Measurements from ENCODE around the gene CREB3L4. TPM values are rescaled to one million over a fixed set of nuclear protein-coding genes. Genes with fewer than 3 reads are reported as not detected.
"Not testable (repeated sequence)": the region's sequence is repeated elsewhere in the genome, so short reads cannot be mapped to it uniquely, and the experiment has no call there.

Gene CREB3L4
- total RNA-seq, 1 donor from 2014 or later: 10.7 TPM

DNA sequence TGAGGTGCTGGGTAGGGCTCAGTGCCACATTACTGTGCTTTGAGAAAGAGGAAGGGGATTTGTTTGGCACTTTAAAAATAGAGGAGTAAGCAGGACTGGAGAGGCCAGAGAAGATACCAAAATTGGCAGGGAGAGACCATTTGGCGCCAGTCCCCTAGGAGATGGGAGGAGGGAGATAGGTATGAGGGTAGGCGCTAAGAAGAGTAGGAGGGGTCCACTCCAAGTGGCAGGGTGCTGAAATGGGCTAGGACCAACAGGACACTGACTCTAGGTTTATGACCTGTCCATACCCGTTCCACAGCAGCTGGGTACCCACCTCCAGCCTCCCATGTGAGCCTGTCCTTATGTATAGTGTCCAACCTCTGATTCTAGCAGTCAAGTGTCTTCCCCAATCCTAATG is 8.2 kb upstream of the CREB3L4 start:
- DNase-seq: no peak

DNA sequence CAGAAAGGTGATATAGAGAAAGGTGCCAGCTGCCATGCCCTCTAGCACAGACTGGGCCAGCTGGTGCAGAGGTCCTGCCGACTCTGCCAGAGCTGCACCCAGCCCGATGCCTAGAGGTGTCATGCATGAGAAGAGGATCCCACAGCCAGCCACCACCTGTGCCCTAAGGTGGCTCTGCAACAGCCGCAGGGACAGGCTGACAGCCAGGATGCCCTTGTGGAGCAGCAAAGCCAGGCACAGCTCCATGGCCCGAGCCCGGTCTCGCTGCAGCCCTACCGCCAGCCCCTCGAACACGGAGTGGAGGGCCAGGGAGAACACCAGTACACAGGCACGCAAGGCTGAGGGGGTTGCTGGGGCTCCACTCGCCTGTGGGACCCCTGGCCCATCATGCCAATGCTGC is 7.5 kb upstream of the CREB3L4 start:
- DNase-seq: no peak

DNA sequence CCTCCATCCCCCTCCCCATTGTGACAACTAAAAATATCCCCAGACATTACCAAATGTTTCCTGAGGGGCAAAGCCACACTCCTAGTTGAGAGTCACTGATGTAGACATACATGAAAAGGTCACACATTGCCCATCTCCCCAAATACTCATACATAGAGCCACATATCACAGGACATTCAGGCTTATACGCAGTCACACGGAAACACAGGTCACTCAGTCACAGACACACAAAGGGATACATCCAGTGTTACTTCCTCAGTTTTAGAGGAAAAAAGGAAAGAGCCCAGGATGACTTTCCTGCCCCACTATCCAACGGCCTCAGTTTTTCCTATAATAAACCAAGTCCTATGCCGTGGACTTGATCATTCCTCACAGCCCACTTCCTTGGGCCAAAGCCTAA is 6.3 kb upstream of the CREB3L4 start:
- no peak for DNase-seq

DNA sequence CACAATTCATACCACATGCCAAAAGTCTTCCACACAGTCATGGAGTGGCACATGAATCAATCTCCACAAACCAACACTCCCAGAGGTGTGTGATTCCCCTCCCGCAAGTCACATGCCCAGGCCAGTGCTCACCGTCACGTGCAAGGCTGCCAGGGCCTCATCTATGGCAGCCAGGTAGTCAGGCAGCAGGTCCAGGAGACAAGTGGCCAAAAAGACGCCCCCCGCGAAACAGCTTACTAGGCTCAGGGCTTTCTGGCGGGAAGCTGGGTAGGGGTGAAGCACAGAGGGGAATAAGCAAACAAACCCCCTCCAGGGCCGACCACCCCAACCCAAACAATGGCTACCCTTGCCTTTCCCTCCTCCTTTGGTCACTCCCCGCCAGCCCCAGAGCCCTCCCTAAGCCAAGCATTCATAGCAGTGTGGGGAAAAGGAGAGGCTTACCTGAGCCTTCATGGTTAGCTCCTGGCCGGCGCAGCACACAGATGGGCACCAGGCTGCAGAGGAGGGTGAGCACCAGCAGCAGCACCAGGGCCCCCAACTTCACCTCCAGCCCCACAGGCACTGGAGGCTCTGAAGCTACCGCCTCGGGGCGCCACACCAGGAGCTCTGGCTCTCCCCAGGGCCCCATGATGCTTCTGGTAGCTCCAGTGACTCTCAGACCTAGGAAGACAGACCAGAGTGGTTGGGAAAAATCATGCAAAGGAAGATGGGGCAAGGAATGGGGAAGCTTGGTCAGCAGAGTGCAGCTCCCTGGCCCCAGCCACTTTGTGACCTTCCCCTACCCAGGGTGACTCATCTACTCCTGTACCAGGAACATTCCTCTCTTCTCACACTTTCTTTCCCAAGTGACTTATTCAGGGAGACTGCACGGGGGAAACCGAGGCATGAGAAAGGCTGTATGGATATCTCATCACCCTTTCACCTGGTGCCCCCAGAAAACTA is 5.3 kb upstream of the CREB3L4 start:
- DNase-seq: no peak

DNA sequence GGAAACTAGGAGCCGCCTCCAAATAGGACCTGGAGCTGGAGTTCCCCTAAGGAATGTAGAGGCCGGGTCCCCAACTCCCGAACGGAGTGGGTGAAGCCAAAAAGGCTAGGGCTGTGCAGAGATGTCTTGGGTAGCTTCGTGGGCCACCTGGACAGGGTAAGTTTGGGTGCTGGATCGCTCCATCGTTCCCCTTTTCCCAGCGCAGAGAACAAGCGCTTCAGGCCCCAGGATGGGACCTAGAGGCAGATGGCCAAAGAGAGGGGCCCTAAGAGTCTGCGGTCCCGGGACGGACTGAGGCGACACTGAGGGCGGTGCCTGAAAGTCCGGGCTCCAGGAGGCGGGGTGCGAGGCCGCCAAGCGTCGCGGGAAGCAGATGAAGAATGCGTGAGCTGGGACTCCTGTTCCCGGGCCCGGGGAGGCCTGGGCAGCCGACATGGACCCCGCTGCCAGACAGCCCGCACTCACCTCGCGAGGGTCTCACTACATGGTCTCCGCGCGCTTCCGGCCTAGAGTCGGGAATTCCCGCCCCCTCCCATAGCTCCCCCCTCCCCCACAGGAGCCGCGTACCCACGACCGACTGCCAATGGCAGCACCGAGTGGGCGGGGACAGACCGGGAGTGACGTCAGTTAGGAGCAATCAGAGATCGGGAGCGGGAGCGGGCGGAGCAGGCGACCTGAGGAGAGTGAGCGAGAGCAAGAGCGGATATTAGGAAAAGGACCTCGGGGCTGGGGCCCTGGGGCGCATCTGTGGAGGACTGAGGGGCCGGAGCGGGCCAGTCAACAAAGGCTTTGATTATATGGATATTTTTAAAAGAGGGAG is 4.5 kb upstream of the CREB3L4 start, which contains the start of gene SLC39A1:
SLC39A1 (minus strand) TSS at position 508 of the 820 bp plus-strand sequence. CDS start 822 bp downstream, outside the sequence.
- DNase-seq: peak; percentile 98

DNA sequence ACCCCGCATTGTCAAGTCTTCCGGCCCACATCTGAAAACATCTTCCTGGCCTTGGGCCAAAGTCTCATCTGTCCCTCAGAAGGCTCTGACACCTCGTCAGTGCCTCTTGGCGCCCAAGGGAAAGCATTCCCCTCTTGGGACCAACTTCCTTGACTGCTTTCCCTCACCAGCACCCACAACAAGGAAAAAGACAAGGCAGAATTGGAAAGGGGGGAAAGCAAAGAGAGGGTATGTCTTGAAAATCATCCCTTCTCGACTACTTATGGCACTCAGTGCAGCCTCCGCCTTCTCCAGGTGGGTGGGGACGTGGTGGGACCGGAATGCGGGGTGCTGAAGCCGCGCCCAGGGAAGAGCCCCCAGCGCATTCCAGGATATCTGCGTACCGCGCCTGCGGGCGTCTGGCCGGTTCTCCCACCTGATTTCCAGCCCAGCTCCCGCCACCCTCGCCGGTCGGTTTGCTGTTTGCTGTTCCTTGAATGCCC is 3.8 kb upstream of the CREB3L4 start:
- DNase-seq: peak; percentile 57

DNA sequence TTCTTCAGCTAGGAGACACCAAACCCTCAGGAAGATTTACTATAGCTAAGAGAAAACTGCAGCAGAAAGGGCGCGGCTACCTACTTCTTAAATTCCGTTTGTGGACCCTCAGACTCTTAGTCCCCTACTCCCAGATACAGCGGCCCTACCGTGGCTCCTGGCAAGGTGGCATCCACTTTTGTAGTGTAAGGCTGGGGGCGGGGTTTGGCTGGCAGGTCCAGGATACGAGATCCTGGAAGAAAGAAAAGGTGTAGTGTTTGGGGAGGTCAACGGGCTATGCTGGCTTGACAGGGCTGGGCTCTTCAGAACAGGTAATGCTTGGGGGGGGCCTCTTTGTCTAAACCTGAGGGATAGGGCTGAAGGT is 280 bp downstream of the CREB3L4 start:
- no peak for DNase-seq

DNA sequence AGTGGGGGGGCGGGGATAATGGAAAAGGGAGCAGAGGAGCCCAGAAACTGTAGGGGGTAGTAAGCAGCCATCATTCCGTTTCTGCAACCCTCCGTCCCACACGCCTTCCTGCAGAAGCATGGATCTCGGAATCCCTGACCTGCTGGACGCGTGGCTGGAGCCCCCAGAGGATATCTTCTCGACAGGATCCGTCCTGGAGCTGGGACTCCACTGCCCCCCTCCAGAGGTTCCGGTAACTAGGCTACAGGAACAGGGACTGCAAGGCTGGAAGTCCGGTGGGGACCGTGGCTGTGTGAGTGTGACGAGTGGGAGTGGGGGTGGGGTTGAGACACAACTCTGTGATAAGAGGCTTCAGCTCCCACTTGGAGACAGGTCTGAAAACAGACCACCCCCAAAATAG is 706 bp downstream of the CREB3L4 start:
- no peak for DNase-seq

DNA sequence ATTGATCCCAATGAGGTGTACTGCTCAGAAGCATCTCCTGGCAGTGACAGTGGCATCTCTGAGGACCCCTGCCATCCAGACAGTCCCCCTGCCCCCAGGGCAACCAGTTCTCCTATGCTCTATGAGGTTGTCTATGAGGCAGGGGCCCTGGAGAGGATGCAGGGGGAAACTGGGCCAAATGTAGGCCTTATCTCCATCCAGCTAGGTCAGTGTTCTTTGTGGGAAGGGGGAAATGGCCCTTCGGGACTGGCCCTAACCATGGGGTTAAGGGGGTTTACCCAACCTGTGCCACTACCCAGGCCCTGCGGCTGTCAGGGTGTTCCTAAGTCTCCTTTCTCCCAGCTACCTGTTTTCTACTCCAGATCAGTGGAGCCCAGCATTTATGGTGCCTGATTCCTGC is 1.3 kb downstream of the CREB3L4 start:
- no peak for DNase-seq

DNA sequence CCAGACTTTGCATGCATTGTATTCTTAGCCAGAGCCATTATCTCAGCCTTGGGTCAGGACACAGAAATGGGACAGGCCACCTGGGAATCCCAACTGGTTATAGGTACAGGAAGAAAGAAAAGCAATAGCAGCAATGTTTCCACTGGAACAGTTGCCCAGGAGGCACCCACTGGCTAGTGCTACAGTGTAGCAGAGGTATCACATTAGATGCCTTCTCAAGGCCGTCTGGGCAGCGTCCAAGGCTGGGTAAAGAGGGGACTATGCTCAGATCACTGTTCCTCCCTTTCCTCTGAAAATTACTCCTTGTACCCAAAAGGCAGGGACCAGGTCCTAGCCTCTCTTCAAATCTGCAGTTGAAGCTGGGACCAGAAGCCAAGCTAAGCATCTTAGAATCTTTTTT is 2.6 kb downstream of the CREB3L4 start:
- no peak for DNase-seq

DNA sequence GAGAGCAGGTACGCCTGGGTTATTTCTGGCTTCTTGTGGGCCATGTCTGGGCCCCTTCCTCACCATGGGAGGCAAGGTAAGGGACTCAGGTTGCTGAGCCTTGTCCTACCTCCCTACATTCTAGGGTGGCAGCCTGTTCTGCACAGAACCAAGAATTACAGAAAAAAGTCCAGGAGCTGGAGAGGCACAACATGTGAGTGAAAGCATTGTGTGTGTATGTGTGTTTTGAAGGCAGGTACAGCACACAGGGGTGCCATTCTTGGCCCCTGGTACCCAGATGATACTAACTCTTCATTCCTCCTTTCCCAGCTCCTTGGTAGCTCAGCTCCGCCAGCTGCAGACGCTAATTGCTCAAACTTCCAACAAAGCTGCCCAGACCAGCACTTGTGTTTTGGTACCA is 5.4 kb downstream of the CREB3L4 start:
- DNase-seq: no peak

DNA sequence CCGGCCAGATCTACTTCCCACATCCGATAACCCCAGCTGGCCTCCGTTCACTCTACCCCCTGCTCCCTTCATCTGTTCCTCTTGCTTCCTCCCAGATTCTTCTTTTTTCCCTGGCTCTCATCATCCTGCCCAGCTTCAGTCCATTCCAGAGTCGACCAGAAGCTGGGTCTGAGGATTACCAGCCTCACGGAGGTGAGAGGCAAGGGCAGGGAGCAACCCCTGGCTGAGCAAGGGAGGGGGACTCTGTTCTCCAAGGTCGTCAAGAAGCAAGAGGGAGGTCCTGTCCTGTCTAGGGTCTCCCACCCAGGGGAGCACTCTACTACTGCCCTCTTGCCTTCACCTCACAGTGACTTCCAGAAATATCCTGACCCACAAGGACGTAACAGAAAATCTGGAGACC is 5.8 kb downstream of the CREB3L4 start:
- no peak for DNase-seq

DNA sequence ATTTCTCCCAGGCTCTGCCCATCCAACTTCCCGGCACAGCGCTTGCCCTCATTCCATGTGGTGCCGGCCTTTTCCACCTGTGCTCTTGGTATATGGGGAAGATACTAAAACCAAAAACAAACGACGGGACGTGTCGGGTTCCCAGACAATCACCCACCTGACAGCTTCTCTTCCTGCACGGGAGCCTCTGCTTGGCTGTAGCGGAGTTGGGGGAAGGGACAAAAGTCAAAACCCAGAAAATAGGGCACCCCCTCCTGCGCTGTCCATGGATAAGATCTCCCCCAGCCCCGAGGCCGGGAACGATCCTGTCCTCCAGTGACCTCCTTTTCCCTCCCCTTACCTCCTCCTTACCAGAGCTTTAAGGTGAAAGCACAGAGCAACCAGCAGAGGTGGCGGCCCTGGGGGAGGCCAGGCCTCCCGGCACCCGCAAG is 9.1 kb downstream of the CREB3L4 start:
- no peak for DNase-seq

DNA sequence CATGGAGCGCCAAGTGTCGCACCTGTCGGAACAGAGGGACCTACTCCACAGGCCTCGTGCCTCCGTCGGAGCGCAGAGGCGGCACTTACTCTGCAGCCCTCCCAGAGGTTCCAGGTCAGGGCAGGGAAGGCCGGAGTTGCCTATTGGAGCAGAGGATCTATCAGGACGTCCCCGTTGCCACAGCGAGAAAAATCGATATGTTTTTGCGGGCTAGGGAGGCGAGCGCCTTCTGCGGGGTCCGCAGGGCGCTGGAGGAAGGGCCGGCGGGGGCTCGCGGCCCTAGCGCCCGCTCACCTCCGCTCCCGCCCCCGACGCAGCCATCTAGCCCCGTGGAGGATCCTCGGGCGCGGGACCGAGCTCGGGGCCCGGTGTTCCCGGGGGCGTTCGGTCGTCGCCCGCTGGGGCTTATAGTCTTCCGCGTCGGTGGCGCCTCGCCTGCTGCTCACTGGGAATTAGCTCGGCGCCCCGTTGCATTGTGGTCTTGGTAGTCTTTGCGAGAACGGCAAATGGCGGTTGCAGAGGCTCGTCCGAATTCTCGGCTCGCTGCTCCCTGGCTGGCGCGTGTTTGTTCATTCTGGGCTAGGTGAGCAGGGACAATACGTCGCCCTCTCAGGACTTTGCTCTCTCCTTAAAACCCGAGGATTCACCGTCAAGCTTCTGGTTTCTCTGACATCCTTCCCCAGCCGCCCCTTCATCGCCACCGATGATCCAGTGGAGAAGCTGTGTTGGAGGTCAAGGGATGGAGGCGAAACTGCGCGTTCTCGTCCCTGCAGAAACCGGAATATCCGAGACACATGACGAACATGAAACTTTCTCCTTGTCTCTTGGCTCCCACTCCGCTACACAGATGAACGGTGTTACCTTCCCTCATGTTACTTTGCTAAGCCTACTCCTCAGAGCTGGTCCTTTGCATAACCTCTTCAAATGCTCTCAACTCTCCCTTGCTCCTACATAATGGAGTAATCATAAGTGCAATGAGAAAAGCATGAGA is 9.8 kb downstream of the CREB3L4 start, which contains the start of gene JTB:
JTB (minus strand) TSS at position 425 of the 991 bp plus-strand sequence; CDS start at position 3, 422 bp downstream.
- DNase-seq: peak; percentile 88

DNA sequence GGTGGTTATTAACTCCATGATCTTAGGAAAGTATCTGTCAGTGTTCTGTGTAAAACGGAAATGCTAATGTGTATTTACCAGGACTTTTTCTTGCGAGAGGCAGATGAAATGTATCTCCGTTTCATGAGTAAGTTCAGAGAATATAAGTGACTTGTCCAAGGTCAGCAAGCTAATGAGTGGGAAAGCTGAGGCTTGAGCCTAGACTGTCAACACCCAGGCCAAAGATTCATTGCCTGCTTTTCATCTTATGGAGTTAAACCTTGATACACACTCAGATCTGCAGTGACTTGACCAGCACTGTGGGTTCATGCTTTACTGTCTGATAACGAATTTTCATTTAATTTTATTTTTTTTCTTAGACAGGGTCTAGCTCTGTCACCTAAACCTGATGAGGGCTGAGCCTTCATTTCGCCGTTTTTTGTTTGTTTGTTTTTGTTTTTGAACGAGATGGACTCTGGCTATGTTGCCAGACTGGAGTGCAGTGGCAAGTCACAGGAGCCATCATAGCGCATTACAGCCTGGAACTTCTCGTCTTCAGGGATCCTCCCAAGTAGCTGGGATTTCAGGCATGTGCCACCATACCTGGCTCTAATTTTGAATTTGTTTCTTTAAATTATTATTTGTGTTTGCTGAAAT is 10.7 kb downstream of the CREB3L4 start:
- DNase-seq: peak; percentile 64

DNA sequence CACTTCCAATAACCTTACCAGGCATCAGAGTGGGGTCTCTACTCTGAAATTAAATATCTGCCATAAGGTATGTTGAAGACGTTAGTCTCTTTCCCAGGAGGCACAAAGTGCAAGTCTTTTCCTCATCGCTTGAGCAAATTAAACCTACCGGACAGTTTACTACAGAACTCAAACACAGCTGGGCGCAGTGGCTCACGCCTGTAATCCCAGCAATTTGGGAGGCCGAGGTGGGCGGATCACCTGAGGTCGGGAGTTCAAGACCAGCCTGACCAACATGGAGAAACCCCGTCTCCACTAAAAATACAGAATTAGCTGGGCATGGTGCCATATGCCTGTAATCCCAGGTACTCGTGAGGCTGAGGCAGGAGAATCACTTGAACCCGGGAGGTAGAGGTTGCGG is 11.4 kb downstream of the CREB3L4 start:
- DNase-seq: not testable (repeated sequence)

DNA sequence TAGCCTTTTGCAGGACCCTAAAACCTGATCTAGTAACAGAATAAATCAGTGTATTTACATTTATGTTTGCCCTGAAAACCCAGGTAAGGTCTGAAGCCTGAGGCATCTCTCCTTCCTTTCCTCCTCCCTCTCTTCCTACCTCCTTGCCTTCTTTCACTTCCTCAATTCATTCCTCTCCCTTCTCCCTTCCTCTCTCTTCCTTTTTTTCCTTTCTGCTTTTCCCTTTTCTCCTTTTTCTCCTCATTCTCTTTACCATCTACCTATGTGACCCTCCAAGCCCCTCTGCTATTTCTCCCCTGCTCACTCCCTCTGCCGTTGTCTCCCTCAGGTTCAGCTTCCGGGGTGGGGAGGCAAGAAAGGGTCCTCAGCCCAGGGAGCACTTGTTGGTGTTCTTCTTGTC is 14.0 kb downstream of the CREB3L4 start:
- not testable (repeated sequence) for DNase-seq

DNA sequence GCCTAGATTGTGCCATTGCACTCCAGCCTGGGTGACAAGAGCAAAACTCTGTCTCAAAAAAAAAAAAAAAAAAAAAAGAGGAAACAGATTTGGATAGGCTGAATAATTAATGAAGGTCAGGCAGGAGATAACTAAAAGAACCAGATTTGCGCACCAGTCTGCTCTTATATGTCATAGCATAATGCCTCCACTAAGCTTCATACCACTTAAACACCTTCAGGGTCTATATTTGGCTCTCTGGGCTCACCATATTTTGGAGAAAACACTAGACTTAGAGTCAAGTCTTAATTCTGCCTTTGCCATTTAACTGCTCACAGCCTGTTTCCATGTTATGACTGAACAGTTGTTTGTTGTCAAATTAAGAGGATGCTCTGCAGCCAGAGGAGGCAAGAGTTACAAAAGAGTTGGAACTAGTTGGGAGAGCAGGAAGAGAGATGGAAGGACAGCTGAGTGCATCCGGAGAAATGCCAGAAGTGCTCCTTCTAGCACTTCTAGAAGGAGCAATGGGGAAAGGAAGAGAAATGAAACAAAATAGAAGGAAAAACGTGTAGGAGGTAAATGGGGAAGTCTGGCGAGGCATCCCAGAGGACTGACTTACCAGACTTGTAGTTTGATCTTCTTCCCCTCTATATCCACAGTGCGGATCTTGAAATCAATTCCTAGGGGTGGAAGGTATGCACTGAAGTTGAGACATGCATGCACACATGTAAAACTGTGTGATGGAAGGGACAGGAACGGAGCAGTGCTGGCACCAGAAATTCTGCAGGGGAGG is 16.6 kb downstream of the CREB3L4 start:
- DNase-seq: no peak

DNA sequence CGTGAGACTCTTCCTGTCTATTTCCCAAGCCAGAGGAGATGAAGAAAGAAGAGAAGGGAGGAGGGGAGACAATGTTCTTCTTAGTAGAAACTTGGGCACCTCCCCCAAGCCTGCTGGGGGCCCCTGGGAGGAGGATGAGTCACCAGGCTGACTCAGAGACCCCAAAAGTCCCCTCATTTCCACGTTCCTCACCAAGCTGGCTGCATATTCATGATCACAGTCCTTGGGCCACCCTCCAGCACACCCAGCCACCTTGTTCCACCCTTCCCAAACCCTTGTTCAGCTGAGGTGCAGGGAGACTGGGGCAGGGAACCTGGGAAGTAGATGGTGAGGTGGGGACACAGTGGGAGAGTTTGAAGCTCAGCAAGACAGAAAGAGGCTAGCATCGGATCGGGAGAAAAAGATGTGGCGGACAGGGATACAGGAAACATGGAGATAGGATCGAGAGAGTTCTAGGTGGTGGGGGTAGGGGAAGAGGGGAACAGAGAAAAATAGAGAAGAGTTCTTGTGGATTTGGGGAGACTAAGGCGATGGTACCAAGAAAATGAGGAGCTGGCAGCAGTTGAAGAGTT is 17.7 kb downstream of the CREB3L4 start:
- peak; percentile 37 for DNase-seq

Data from skin of body (tissue), 2 donors.